ENCODE measurements around the gene ARPC5L. TPM values are rescaled to one million over a fixed set of nuclear protein-coding genes. Genes with fewer than 3 reads are reported as not detected.
A peak's percentile ranks its signal among the peaks of the same experiment; 100 is the strongest.

Gene ARPC5L
- total and polyA plus RNA-seq, 9 of the 15 experiments (the other 6 are each of a cell fraction or from before 2014, with no cell fraction given), result 25.4 to 113 (median 63.8) TPM

- TF ChIP-seq TAF7 (tag; IDR thresholded peaks at IDR 0.05) (peak; percentile 98), SMARCB1 (IDR thresholded peaks at IDR 0.05; ENCODE audit: insufficient read length, low read depth) (no peak), ZNF780A (CRISPR knock-in tag; IDR thresholded peaks at IDR 0.05) (no peak), RFX1 (IDR thresholded peaks at IDR 0.05) (no peak), ZNF212 (CRISPR knock-in tag; IDR thresholded peaks at IDR 0.05) (no peak), ATF7 (IDR thresholded peaks at IDR 0.05) (peak; percentile 99), FUS (optimal IDR thresholded peaks at IDR 0.05; ENCODE audit: low read depth, low read length) (peak; percentile 83), CREB3L1 (IDR thresholded peaks at IDR 0.05; ENCODE audit: borderline replicate concordance, low read depth) (peak; percentile 58), POLR2G (IDR thresholded peaks at IDR 0.05; ENCODE audit: low read depth, low read length) (peak; percentile 99), OTX1 (CRISPR knock-in tag; IDR thresholded peaks at IDR 0.05) (no peak), LEF1 (IDR thresholded peaks at IDR 0.05) (no peak; the same call in 1 of the 2 replicates), TAF1 (IDR thresholded peaks at IDR 0.05; ENCODE audit: control insufficient read depth, extremely low read depth, insufficient read depth, low read length, severe bottlenecking) (peak; percentile 96), ZKSCAN8 (CRISPR knock-in tag; IDR thresholded peaks at IDR 0.05) (no peak), BHLHE40 (IDR thresholded peaks at IDR 0.05; ENCODE audit: low read length) (peak; percentile 96), MECOM (CRISPR knock-in tag; IDR thresholded peaks at IDR 0.05) (no peak), PHF8 (IDR thresholded peaks at IDR 0.05; ENCODE audit: borderline replicate concordance, low read length) (peak; percentile 97), NR4A1 (CRISPR knock-in tag; IDR thresholded peaks at IDR 0.05) (no peak), NR4A1 (tag; IDR thresholded peaks at IDR 0.05) (peak; percentile 75; the same call in 1 of the 2 replicates), CBFB (CRISPR knock-in tag; IDR thresholded peaks at IDR 0.05) (0 out of 2 replicates have a peak, but pooled peaks have one; percentile 42)
- TF ChIP-seq, protein P1, sequence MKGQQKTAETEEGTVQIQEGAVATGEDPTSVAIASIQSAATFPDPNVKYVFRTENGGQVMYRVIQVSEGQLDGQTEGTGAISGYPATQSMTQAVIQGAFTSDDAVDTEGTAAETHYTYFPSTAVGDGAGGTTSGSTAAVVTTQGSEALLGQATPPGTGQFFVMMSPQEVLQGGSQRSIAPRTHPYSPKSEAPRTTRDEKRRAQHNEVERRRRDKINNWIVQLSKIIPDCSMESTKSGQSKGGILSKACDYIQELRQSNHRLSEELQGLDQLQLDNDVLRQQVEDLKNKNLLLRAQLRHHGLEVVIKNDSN (CRISPR knock-in tag; IDR thresholded peaks at IDR 0.05), result no peak
- TF ChIP-seq, protein P2, sequence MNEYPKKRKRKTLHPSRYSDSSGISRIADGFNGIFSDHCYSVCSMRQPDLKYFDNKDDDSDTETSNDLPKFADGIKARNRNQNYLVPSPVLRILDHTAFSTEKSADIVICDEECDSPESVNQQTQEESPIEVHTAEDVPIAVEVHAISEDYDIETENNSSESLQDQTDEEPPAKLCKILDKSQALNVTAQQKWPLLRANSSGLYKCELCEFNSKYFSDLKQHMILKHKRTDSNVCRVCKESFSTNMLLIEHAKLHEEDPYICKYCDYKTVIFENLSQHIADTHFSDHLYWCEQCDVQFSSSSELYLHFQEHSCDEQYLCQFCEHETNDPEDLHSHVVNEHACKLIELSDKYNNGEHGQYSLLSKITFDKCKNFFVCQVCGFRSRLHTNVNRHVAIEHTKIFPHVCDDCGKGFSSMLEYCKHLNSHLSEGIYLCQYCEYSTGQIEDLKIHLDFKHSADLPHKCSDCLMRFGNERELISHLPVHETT (CRISPR knock-in tag; conservative IDR thresholded peaks at IDR 0.05 in 1 of 2, IDR thresholded peaks at IDR 0.05 in 1 of 2), result peak in 1 of 2 experiments; percentile 85; a peak in 2 of 4 replicates
Measured at GRCh38 chr9:124861342-124862229, at the start of gene ARPC5L, which contains the start of gene RPL35 (continued).
